LNCaP clone FGC (cell line): ENCODE results near the gene GMDS.

ENCODE experiments used
- DNase-seq: peaks from one replicate; pipeline ENCODE4 v3.0.0-alpha.2; 2011; ENCODE audit warnings: low read depth
- H3K4me3 ChIP-seq: 2 replicates; pipeline ENCODE4 v1.5.1; 2011; ENCODE audit warnings: mild to moderate bottlenecking, low read depth, low read length, control low read depth
- CTCF ChIP-seq: IDR thresholded peaks from 2 replicates; pipeline ENCODE4 v1.5.1; 2012; ENCODE audit warnings: mild to moderate bottlenecking; ENCODE audit not compliant: control insufficient read depth, insufficient read depth; ENCODE audit errors: extremely low read depth

The GMDS gene

GRCh38 chr6:2190661-2191389 is 54.6 kb downstream of the GMDS start:
- no peak for TF ChIP-seq CTCF
- H3K4me3 ChIP-seq, result no peak overlapping the region
- no peak for DNase-seq

- TF ChIP-seq CTCF, result no peak
- H3K4me3 ChIP-seq, result no peak overlapping the region
- DNase-seq, result no peak
Observed at GRCh38 chr6:2188856-2189384, 56.5 kb downstream of the GMDS start.

- no peak for TF ChIP-seq CTCF
- no peak overlapping the region for H3K4me3 ChIP-seq
- DNase-seq, result no peak
Observed at GRCh38 chr6:2188397-2188796, 57.0 kb downstream of the GMDS start.

GRCh38 chr6:2187826-2188225 is 57.6 kb downstream of the GMDS start:
- no peak overlapping the region for H3K4me3 ChIP-seq
- no peak for DNase-seq
- TF ChIP-seq CTCF, result no peak

GRCh38 chr6:2186516-2186915 is 58.9 kb downstream of the GMDS start:
- no peak overlapping the region for H3K4me3 ChIP-seq
- no peak for TF ChIP-seq CTCF
- DNase-seq, result no peak

- H3K4me3 ChIP-seq, result no peak overlapping the region
- no peak for DNase-seq
- TF ChIP-seq CTCF, result no peak; the same call in 1 of the 2 replicates
Observed at GRCh38 chr6:2185466-2185865, 59.9 kb downstream of the GMDS start.
